ENCODE data around the gene IFNA14. TPM values are rescaled to one million over a fixed set of nuclear protein-coding genes. Genes with fewer than 3 reads are reported as not detected.
"Not testable (repeated sequence)": the region's sequence is repeated elsewhere in the genome, so short reads cannot be mapped to it uniquely, and the experiment has no call there.

IFNA14 gene
- total RNA-seq, 4 donors from 2014 or later, result not detected

- WGBS, 2 donors, result 96 to 100% methylated on average over 2 of the region's 2 CpGs
- intact Hi-C loops (cut with DNase I; ENCODE audit: low total_unique reads), result no loop called here
- DNase-seq (ENCODE audit: low spot score in 2 of 2), result no peak
- no peak overlapping the region for H3K4me3 ChIP-seq (ENCODE audit: low read depth, poor library complexity, severe bottlenecking)
- TF ChIP-seq CTCF (IDR thresholded peaks at IDR 0.05), result no peak
- TF ChIP-seq POLR2A (IDR thresholded peaks at IDR 0.05), result no peak
Measured at GRCh38 chr9:21233258-21233657, 6.5 kb downstream of the IFNA14 start.

- no peak for DNase-seq (ENCODE audit: low spot score in 2 of 2)
- WGBS, 2 donors, result 72 to 80% methylated on average over 2 of the region's 2 CpGs
- intact Hi-C loops (cut with DNase I; ENCODE audit: low total_unique reads), result no loop called here
- no peak within 1 kb of the TSS for H3K4me3 ChIP-seq (ENCODE audit: low read depth, poor library complexity, severe bottlenecking)
- TF ChIP-seq POLR2A (IDR thresholded peaks at IDR 0.05) (no peak), CTCF (IDR thresholded peaks at IDR 0.05) (no peak)
Measured at GRCh38 chr9:21228122-21228521, 11.7 kb downstream of the IFNA14 start, which contains the start of gene IFNA17. Gene IFNA17 (minus strand): TSS chr9:21228222. CDS start chr9:21228173, 49 bp downstream.

- H3K4me3 ChIP-seq (ENCODE audit: low read depth, poor library complexity, severe bottlenecking); intact Hi-C loops (cut with DNase I; ENCODE audit: low total_unique reads); DNase-seq (ENCODE audit: low spot score in 2 of 2): not testable (repeated sequence)
- 85 to 93% methylated on average over 1 of the region's 1 CpG for WGBS, 2 donors
Measured at GRCh38 chr9:21217211-21217610, 22.6 kb downstream of the IFNA14 start, which contains the start of gene IFNA16. Gene IFNA16 (minus strand): TSS chr9:21217311. CDS start chr9:21217305, 6 bp downstream.

GRCh38 chr9:21213411-21214326 lies 26.1 kb downstream of the IFNA14 start:
- H3K4me3 ChIP-seq (ENCODE audit: low read depth, poor library complexity, severe bottlenecking); DNase-seq (ENCODE audit: low spot score in 2 of 2); intact Hi-C loops (cut with DNase I; ENCODE audit: low total_unique reads): not testable (repeated sequence)
- WGBS, 2 donors, result 43 to 52% methylated on average over 5 of the region's 5 CpGs

GRCh38 chr9:21212160-21212559 lies 27.6 kb downstream of the IFNA14 start:
- DNase-seq (ENCODE audit: low spot score in 2 of 2); H3K4me3 ChIP-seq (ENCODE audit: low read depth, poor library complexity, severe bottlenecking); intact Hi-C loops (cut with DNase I; ENCODE audit: low total_unique reads): not testable (repeated sequence)
- 30 to 78% methylated on average over 2 of the region's 2 CpGs for WGBS, 2 donors

GRCh38 chr9:21210782-21211181 lies 29.0 kb downstream of the IFNA14 start:
- H3K4me3 ChIP-seq (ENCODE audit: low read depth, poor library complexity, severe bottlenecking); intact Hi-C loops (cut with DNase I; ENCODE audit: low total_unique reads); DNase-seq (ENCODE audit: low spot score in 2 of 2): not testable (repeated sequence)
- WGBS, 2 donors, result 60 to 100% methylated on average over 1 to 2 of the region's 2 CpGs

GRCh38 chr9:21210311-21210710 lies 29.5 kb downstream of the IFNA14 start:
- intact Hi-C loops (cut with DNase I; ENCODE audit: low total_unique reads), result no loop called here

GRCh38 chr9:21207043-21207442 lies 32.8 kb downstream of the IFNA14 start, which contains the start of gene IFNA10:
Gene IFNA10 (minus strand): TSS chr9:21207143. CDS start chr9:21207097, 46 bp downstream.
- H3K4me3 ChIP-seq (ENCODE audit: low read depth, poor library complexity, severe bottlenecking); DNase-seq (ENCODE audit: low spot score in 2 of 2); intact Hi-C loops (cut with DNase I; ENCODE audit: low total_unique reads): not testable (repeated sequence)
- WGBS, 2 donors, result 86 to 96% methylated on average over 3 of the region's 3 CpGs

More at GRCh38 chr9:21210311-21210710, 29.5 kb downstream of the IFNA14 start:
- H3K4me3 ChIP-seq (ENCODE audit: low read depth, poor library complexity, severe bottlenecking), result no peak overlapping the region
- WGBS, 2 donors, result 83 to 91% methylated on average over 3 to 7 of the region's 7 CpGs
- DNase-seq (ENCODE audit: low spot score in 2 of 2), result no peak
- TF ChIP-seq CTCF (IDR thresholded peaks at IDR 0.05), result no peak
- TF ChIP-seq POLR2A (IDR thresholded peaks at IDR 0.05), result no peak

Measured in lower leg skin (tissue), 4 donors.